GM21381 (cell line): ENCODE results near the gene HS3ST4.
"Not testable (repeated sequence)": the region's sequence is repeated elsewhere in the genome, so short reads cannot be mapped to it uniquely, and the experiment has no call there.

Experiments used
- ATAC-seq: cut with Tn5 transposase; IDR thresholded peaks from one replicate; pipeline ENCODE4 v1.9.1; 2021; ENCODE audit warnings: mild to moderate bottlenecking, moderate library complexity; ENCODE audit not compliant: unreplicated experiment

HS3ST4 gene

GRCh38 chr16:26070302-26071100 lies 378.7 kb downstream of the HS3ST4 start:
- no peak for ATAC-seq

- no peak for ATAC-seq
These were observed 379.5 kb downstream of the HS3ST4 start for GRCh38 chr16:26071101-26071866.

GRCh38 chr16:26078716-26079355 lies 387.1 kb downstream of the HS3ST4 start:
- no peak for ATAC-seq

- no peak for ATAC-seq
These were observed 395.3 kb downstream of the HS3ST4 start for GRCh38 chr16:26087091-26087490.

GRCh38 chr16:26091511-26091910 lies 399.8 kb downstream of the HS3ST4 start:
- no peak for ATAC-seq

GRCh38 chr16:26098206-26098605 lies 406.4 kb downstream of the HS3ST4 start:
- ATAC-seq = not testable (repeated sequence)

GRCh38 chr16:26102369-26102768 lies 410.6 kb downstream of the HS3ST4 start:
- ATAC-seq = no peak

- ATAC-seq = no peak
These were observed 417.2 kb downstream of the HS3ST4 start for GRCh38 chr16:26108836-26109505.

GRCh38 chr16:26111900-26112299 lies 420.1 kb downstream of the HS3ST4 start:
- ATAC-seq = no peak

GRCh38 chr16:26118575-26118974 lies 426.8 kb downstream of the HS3ST4 start:
- no peak for ATAC-seq

GRCh38 chr16:26120729-26121128 lies 429.0 kb downstream of the HS3ST4 start:
- ATAC-seq = no peak

GRCh38 chr16:26128296-26128695 lies 436.5 kb downstream of the HS3ST4 start:
- ATAC-seq = no peak

GRCh38 chr16:26129997-26130396 lies 438.2 kb downstream of the HS3ST4 start:
- no peak for ATAC-seq

- no peak for ATAC-seq
These were observed 441.8 kb downstream of the HS3ST4 start for GRCh38 chr16:26133416-26134093.

- no peak for ATAC-seq
These were observed 442.8 kb downstream of the HS3ST4 start for GRCh38 chr16:26134588-26134987.

- ATAC-seq = no peak
These were observed 446.2 kb downstream of the HS3ST4 start for GRCh38 chr16:26137956-26138355.

- ATAC-seq = no peak
These were observed 447.3 kb downstream of the HS3ST4 start for GRCh38 chr16:26139091-26139490.

- no peak for ATAC-seq
These were observed 448.1 kb downstream of the HS3ST4 start for GRCh38 chr16:26139884-26140283.

GRCh38 chr16:26149364-26150190 lies 457.8 kb downstream of the HS3ST4 start:
- ATAC-seq = no peak

GRCh38 chr16:26155221-26155620 lies 463.5 kb downstream of the HS3ST4 start:
- no peak for ATAC-seq
